GM12878 (cell line): ENCODE data around the gene COL5A1.
A peak's percentile ranks its signal among the peaks of the same experiment; 100 is the strongest.

ENCODE experiments used
- CTCF ChIP-seq, 3 experiments: IDR thresholded peaks in 2 of 3; conservative IDR thresholded peaks in 1 of 3; 2 replicates each; pipeline ENCODE4 v1.5.1; 2011; ENCODE audit warnings: low read depth in 3 of 3, low read length in 3 of 3, mild to moderate bottlenecking in 3 of 3, control low read depth in 2 of 3, moderate library complexity in 2 of 3, inconsistent platforms in 1 of 3, mixed read lengths in 1 of 3; ENCODE audit not compliant: control insufficient read depth in 2 of 3, insufficient read depth in 1 of 3; ENCODE audit errors: extremely low read depth in 1 of 3
- MXI1 ChIP-seq: fragments of 150-350 bp; IDR thresholded peaks from 2 replicates; pipeline ENCODE4 v1.6.1; 2011; ENCODE audit warnings: low read depth, mild to moderate bottlenecking, inconsistent platforms, low read length, improper control_type of control experiment
- PBX3 ChIP-seq: IDR thresholded peaks from 2 replicates; pipeline ENCODE4 v1.6.1; 2011; ENCODE audit warnings: mild to moderate bottlenecking, low read depth, low read length, moderate library complexity; ENCODE audit not compliant: insufficient replicate concordance
- POLR2A ChIP-seq: IDR thresholded peaks from 2 replicates; pipeline ENCODE4 v1.6.1; 2011; ENCODE audit warnings: low read depth, mild to moderate bottlenecking, low read length
- RAD21 ChIP-seq: IDR thresholded peaks from 2 replicates; pipeline ENCODE4 v1.6.1; 2011; ENCODE audit warnings: mild to moderate bottlenecking, low read depth, low read length, moderate library complexity; ENCODE audit not compliant: insufficient read depth
- RUNX3 ChIP-seq: IDR thresholded peaks from 2 replicates; pipeline ENCODE4 v1.6.1; 2012; ENCODE audit warnings: low read length, inconsistent platforms
- SIX5 ChIP-seq: IDR thresholded peaks from 2 replicates; pipeline ENCODE4 v1.6.1; 2011; ENCODE audit warnings: mild to moderate bottlenecking, low read depth, low read length, moderate library complexity; ENCODE audit not compliant: severe bottlenecking
- SMAD1 ChIP-seq: fragments of 450-650 bp; IDR thresholded peaks from 2 replicates; pipeline ENCODE4 v1.6.1; 2018; ENCODE audit warnings: mild to moderate bottlenecking, low read depth; ENCODE audit not compliant: partially characterized antibody
- TAF1 ChIP-seq: IDR thresholded peaks from 2 replicates; pipeline ENCODE4 v1.6.1; 2011; ENCODE audit warnings: mild to moderate bottlenecking, low read depth, low read length, borderline replicate concordance
- TCF7 ChIP-seq: IDR thresholded peaks from 2 replicates; pipeline ENCODE4 v1.6.1; 2014; ENCODE audit warnings: antibody characterized with exemption, borderline replicate concordance
- YBX1 ChIP-seq: fragments of 450-650 bp; IDR thresholded peaks from 2 replicates; pipeline ENCODE4 v1.6.1; 2016; ENCODE audit warnings: antibody characterized with exemption
- YY1 ChIP-seq: IDR thresholded peaks from 2 replicates; pipeline ENCODE4 v1.6.1; 2011; ENCODE audit warnings: low read depth, mild to moderate bottlenecking, low read length

DNA sequence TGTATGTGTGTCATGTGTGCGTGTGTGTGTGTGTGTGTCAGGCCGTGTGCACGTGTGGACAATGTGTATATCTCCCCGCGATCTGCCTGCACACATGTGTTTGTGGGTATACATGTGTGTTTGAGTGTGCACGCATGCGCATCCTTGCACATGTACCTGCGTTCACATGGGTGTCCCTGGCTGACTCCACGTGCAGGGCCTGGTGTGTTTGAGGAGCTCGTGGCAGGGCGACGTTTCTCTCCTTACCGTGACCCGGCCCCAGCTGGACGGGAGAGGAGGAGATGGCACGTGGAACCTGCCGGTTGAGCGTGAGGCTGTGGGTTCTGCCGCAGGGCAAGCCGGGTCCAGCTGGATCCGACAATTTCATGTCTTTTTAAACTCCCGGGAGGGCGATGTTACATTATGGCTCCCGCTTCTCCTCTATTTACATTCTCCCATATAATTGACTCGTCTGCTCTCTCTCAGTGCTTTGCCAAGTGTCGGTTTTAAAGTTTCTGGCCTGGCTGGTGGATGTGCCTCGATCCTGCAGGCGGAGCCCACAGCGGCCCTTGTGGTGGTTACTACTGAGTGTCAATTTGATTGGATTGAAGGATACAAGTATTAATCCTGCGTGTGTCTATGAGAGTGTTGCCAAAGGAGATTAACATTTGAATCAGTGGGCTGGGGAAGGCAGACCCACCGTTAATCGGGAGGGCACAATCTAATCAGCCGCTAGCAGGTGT lies 5.9 kb downstream of the COL5A1 start:
- TF ChIP-seq CTCF (IDR thresholded peaks at IDR 0.05 in 2 of 3, conservative IDR thresholded peaks at IDR 0.05 in 1 of 3; ENCODE audit: control insufficient read depth in 2 of 3, extremely low read depth in 1 of 3, insufficient read depth in 1 of 3, low read depth in 3 of 3, low read length in 3 of 3) (no peak), TCF7 (no peak), POLR2A (no peak), RUNX3 (no peak), YY1 (no peak), MXI1 (no peak), TAF1 (no peak), PBX3 (peak; percentile 7), SIX5 (no peak), RAD21 (no peak), SMAD1 (no peak), YBX1 (no peak)
